ENCODE data around the gene GLRX2.
"Not testable (repeated sequence)": the region's sequence is repeated elsewhere in the genome, so short reads cannot be mapped to it uniquely, and the experiment has no call there.

The GLRX2 gene

DNA sequence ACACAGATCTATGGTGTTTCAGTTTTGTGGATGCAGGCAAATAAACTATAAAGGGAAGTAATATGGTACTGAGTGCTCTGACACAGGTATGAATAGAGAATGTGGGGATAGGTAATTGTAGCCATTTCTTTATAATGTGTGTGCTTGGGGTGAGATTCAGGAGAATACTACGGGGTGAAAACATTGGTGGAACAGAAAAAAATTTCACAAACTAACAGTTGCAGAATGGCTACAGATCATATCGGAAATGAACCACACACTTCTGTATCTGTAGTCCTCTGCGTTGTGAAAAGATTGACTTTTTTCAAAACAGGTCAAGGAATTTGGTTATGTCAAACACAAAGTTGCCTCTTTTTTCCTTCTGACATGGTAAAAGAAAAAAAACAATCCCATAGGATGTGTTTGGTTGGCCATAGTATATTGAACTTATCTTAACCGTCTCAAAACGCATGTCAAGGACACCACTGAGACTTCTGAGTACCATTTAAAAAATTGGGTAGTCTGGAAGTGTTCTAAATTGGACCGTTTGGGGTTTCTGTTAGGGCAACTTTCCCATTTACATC lies 15.5 kb upstream of the GLRX2 start:
- in situ Hi-C loops (cut with HindIII; ENCODE audit: low pct_unique_long_range_greater_than_20kb, low sequenced_read_pairs) = no loop called here
- TF ChIP-seq JUND (IDR thresholded peaks at IDR 0.05; ENCODE audit: low read depth) = no peak
- no peak for DNase-seq (ENCODE audit: low read depth in 1 of 2, low spot score in 1 of 2)

DNA sequence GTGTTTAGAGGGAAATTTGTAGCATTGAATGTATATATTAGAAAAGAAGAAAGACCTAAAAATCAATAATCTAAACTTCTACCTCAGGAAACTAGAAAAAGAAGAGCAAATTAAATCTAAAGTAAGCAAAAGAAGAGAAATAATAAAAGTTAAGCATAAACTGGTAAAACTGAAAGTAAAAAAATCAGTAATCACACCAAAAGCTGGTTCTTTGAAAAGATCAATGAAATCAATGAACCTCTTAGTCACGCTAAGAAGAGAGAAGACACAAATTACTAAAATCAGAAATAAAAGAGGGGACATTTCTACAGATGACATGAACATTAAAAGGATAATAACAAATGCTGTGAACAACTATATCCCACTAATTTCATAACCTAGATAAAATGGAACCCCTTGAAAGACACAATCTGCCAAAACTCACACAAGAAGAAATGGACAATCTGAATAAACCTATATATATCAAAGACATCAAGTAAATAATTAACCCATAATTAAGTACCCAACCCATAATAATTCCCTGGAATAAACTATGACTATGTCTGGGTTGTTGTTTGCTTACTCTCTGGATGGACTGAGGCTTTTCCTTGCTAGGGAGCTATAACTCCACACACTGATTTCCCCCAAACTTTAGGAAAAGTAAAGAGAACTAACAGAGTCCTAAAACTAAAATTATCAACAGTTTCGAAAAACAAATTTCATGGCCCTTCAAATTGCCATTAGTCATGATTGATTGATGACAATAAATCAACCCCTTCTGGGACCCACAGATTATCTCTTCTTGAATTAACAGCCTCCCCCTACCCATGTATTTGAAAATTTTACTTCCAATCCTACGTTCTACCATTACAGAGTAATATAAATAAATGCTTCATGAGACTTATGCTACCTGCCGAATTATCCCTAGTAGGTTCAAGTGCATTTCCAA lies 13.9 kb upstream of the GLRX2 start:
- no peak for TF ChIP-seq JUND (IDR thresholded peaks at IDR 0.05; ENCODE audit: low read depth)

DNA sequence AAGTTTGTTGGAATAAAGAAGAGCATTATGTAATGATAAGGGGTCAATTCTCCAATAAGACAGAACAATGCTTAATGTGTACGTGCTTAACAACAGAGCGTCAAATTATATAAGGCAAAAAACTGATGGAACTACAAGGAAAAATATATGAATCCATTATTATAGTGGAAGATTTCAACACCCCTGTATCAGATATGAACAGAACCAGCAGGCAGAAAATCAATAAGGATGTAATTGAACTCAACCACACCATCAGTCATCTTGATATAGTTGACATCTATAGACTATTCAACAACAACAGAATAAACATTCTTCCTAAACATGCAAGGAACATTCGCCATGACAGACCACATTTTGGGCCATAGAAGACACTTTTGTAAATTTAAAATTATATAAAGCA lies 13.0 kb upstream of the GLRX2 start:
- no peak for DNase-seq (ENCODE audit: low read depth in 1 of 2, low spot score in 1 of 2)
- in situ Hi-C loops (cut with HindIII; ENCODE audit: low pct_unique_long_range_greater_than_20kb, low sequenced_read_pairs) = no loop called here
- no peak for TF ChIP-seq JUND (IDR thresholded peaks at IDR 0.05; ENCODE audit: low read depth)

More for the DNA sequence above, 13.9 kb upstream of the GLRX2 start:
- no peak for DNase-seq (ENCODE audit: low read depth in 1 of 2, low spot score in 1 of 2)
- in situ Hi-C loops (cut with HindIII; ENCODE audit: low pct_unique_long_range_greater_than_20kb, low sequenced_read_pairs) = no loop called here

DNA sequence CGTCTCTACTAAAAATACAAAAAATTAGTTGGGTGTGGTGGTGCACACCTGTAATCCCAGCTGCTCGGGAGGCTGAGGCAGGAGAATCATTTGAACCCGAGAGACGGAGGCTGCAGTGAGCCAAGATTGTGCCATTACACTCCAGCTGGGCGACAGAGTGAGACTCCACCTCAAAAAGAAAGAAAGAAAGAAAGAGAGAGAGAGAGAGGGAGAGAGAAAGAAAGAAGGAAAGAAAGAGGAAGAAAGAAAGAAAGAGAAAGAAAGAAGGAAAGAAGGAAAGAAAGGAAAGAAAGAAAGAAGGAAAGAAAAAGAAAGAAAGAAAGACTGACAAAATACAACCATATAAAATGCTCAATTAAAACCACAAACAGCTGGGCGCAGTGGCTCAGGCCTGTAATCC lies 12.0 kb upstream of the GLRX2 start:
- DNase-seq (ENCODE audit: low read depth in 1 of 2, low spot score in 1 of 2); in situ Hi-C loops (cut with HindIII; ENCODE audit: low pct_unique_long_range_greater_than_20kb, low sequenced_read_pairs): not testable (repeated sequence)

DNA sequence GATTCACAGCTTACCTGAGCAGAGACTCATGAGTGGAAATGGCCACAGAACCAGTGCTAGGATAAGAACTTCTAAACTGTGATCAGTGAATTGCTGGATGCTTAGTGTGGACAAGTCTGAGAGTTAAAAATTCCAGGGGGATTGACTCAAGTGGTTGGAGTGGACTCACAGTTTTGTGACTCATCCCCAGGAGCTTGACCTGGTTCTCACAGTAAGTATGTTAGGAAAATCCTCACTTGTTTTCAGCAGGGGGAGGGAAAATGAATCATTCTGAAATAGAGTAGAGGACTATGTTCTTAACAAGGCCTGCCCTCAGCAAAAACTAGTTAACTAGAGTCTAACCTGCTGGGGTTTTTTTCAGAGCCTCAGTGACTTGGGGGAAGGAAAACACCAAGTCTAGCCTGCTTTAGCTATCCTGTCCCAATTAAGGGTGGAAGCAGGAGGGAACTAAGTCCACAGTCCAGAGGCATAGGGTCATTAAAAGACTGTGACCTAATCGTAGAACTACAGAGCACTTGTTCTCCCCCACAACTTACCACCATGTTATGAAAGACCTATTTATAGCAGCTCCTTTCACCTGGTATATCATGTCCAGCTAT lies 10.5 kb upstream of the GLRX2 start:
- no peak for TF ChIP-seq JUND (IDR thresholded peaks at IDR 0.05; ENCODE audit: low read depth)

DNA sequence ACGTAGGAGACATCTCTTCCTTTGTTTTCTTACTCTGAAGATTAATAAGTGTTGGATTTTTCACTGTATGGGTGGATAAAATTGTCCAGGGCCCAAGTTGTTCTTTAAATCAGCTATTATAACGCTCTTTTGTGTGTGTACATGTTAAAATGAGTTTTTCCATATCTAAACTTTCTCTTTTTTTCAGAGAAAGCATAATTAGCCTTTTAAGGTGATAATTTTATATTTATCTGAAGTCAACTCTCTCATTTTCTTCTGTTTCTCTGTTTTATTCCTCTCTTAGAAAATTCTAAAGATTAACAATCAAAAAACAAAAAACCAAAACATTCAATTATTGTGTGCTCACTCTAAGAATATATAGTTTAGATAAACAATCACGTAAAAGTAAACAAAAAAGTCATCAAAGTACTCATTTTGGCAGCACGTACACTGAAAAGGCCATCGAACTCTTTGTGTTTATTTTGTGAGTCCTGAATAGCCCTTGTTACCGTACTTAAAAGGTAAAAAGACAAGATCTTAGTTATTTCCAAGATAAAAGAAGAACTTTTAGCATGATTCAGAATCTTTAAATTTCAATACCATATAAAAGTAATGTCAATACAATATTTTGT lies 9.4 kb upstream of the GLRX2 start:
- no peak for DNase-seq (ENCODE audit: low read depth in 1 of 2, low spot score in 1 of 2)
- in situ Hi-C loops (cut with HindIII; ENCODE audit: low pct_unique_long_range_greater_than_20kb, low sequenced_read_pairs) = no loop called here
- no peak for TF ChIP-seq JUND (IDR thresholded peaks at IDR 0.05; ENCODE audit: low read depth)

More for the DNA sequence above, 10.5 kb upstream of the GLRX2 start:
- DNase-seq (ENCODE audit: low read depth in 1 of 2, low spot score in 1 of 2) = no peak
- in situ Hi-C loops (cut with HindIII; ENCODE audit: low pct_unique_long_range_greater_than_20kb, low sequenced_read_pairs) = no loop called here

DNA sequence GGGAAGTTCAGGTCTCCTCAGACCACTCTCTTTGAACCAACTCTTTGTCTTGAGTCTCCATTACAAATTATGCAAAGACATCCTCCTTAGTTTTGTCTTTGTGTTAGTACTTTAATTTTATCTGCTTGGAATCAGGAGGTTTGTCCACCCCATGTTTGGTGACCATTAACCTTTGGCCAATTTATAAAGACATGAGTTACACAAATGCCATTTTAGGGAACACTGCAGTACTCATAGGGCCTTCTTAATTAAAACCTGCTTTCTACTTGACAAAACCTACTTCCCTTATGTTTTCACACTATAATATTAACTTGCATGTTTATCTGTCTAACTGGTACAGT lies 8.7 kb upstream of the GLRX2 start:
- TF ChIP-seq JUND (IDR thresholded peaks at IDR 0.05; ENCODE audit: low read depth) = no peak
- DNase-seq (ENCODE audit: low read depth in 1 of 2, low spot score in 1 of 2) = no peak
- in situ Hi-C loops (cut with HindIII; ENCODE audit: low pct_unique_long_range_greater_than_20kb, low sequenced_read_pairs) = no loop called here

DNA sequence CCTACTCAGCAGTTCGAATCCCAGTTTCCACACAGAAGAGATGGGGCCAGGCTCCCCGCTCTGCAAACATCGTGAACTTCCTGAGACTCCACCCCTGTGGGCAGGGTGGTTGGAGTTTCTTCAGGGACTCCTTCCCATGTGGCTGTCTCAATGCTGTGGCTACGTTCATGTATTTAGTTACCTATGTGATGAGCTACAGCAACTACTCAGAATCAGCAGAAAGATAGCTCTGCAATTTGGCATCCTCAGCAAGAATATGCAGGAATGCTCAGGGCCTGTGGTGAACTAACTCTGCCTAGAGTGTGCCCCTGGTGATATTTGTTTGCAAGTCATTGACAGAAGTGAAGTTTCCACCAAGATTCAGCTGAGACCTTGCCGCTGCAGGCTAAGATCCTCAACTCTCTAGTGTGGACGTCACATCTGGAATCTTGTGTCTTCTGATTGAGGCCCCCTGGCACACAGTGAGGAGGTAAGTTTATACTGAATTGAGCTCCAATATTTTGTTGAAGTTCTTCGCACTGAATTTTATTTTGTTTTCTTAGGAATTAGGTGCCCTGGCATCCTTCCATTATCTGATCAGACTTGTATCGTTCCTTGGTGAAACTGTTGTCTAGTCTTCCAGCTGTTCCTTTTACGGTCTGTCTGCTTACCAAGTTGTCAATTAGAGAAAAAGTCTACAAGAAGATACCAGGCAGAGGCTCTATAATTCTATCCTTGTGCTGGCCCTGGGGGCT lies 8.2 kb upstream of the GLRX2 start:
- no peak for TF ChIP-seq JUND (IDR thresholded peaks at IDR 0.05; ENCODE audit: low read depth)
- in situ Hi-C loops (cut with HindIII; ENCODE audit: low pct_unique_long_range_greater_than_20kb, low sequenced_read_pairs) = no loop called here
- DNase-seq (ENCODE audit: low read depth in 1 of 2, low spot score in 1 of 2) = no peak

DNA sequence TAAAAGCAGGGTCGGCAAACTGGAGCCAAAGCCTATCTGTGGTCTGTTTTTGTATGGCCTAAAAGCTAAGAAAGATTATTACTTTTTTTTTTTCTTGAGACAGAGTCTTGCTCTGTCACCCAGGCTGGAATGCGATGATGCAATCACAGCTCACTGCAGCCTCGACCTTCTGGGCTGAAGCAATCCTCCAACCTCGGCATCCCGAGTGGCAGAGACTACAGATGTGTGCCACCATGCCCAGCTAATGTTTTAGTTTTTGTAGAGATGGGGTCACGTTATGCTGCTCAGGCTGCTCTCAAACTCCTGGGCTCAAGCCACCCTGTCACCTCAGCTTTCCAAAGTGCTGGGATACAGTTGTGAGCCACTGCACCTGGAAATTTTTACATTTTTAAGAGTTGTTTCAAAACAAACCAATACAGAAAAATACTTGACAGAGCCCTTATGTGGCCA lies 6.5 kb upstream of the GLRX2 start:
- in situ Hi-C loops (cut with HindIII; ENCODE audit: low pct_unique_long_range_greater_than_20kb, low sequenced_read_pairs) = no loop called here
- peak in 1 of 2 experiments; percentile 70 for DNase-seq (ENCODE audit: low read depth in 1 of 2, low spot score in 1 of 2)
- TF ChIP-seq JUND (IDR thresholded peaks at IDR 0.05; ENCODE audit: low read depth) = no peak

DNA sequence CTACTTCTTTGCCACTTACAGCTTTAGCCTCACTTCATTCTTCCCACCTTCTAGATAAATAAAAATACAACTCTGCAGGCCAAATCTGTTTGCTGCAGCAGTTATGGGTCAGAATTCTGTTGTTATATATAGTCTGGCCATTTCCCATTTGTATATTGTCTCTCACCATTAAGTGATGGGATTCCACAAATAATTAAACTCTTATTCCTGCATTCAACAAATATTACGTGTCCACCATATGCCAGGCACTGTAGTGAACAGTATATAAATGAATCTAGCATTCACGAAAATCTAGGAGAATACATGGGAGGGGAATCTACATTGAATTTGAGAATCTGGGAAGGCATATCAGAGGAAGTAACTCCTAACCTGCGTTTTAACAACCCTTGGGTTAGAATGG lies 5.7 kb upstream of the GLRX2 start:
- no peak for DNase-seq (ENCODE audit: low read depth in 1 of 2, low spot score in 1 of 2)
- TF ChIP-seq JUND (IDR thresholded peaks at IDR 0.05; ENCODE audit: low read depth) = no peak
- in situ Hi-C loops (cut with HindIII; ENCODE audit: low pct_unique_long_range_greater_than_20kb, low sequenced_read_pairs) = no loop called here

DNA sequence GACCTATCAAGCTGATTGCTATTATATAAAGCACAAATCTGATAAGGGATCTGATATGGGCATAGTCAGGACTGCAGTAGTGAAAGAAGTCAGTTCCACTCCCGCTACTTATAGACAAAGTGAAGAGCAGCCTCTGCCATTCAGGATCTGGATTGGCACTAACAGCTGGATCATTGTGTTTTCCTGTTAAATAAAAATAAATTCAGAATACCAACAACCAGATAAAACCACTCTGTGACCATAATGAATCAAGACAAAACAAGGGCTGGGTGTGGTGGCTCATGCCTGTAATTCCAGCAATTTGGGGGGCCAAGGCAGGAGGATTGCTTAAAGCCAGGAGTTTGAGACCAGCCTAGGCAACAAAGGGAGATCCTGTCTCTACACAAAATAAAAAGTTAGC lies 5.0 kb upstream of the GLRX2 start:
- TF ChIP-seq JUND (IDR thresholded peaks at IDR 0.05; ENCODE audit: low read depth) = no peak
- no peak for DNase-seq (ENCODE audit: low read depth in 1 of 2, low spot score in 1 of 2)
- in situ Hi-C loops (cut with HindIII; ENCODE audit: low pct_unique_long_range_greater_than_20kb, low sequenced_read_pairs) = no loop called here

DNA sequence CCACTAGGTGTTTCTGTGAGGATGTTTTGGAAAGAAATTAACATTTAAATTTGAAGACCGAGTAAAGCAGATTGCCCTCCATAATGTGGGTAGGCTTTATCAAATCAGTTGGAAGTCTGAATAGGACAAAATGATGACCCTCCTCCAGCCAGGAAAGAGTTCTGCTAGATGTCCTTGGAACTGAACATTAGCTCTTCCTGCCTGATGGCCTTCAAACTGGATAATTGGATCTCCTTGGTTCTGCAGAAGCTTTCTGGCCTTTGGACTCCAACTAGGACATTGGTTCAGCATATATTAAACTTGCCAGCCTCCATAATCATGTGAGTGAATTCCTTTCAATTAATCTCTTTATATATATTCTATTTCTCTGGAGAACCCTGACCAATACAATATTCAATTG lies 4.4 kb upstream of the GLRX2 start:
- DNase-seq (ENCODE audit: low read depth in 1 of 2, low spot score in 1 of 2) = no peak
- no peak for TF ChIP-seq JUND (IDR thresholded peaks at IDR 0.05; ENCODE audit: low read depth)
- in situ Hi-C loops (cut with HindIII; ENCODE audit: low pct_unique_long_range_greater_than_20kb, low sequenced_read_pairs) = no loop called here

All from T47D (cell line).